OCI-LY7 (cell line): Measurements from ENCODE around the gene SYT7. TPM values are rescaled to one million over a fixed set of nuclear protein-coding genes. Genes with fewer than 3 reads are reported as not detected.

Experiments
- BruUV-seq: library from RNA; stranded (reverse); fragments of 400-500 nt; replicated peaks from 2 replicates; lab custom pipeline; 2021; lab: Mats Ljungman, UMichigan
- CTCF ChIA-PET: fragments of 300-600 bp; sonication (Branson Sonifier 250); formaldehyde crosslinking; loops from one replicate; lab custom pipeline; 2022; ENCODE audit warnings: antibody characterized with exemption; ENCODE audit not compliant: unreplicated experiment; lab: Charles Lee
- POLR2A ChIA-PET: fragments of 300-600 bp; sonication (Branson Sonifier 250); formaldehyde crosslinking; loops from one replicate; lab custom pipeline; 2022; ENCODE audit warnings: antibody characterized with exemption; lab: Charles Lee
- DNase-seq: peaks from one replicate; pipeline ENCODE4 v3.0.0-alpha.2; 2015; ENCODE audit warnings: low spot score
- H2AFZ ChIP-seq: fragments of 200-600 bp; sonication (generic), shearing (Covaris generic); 2 replicates; pipeline ENCODE4 v1.6.1; 2014; ENCODE audit warnings: mild to moderate bottlenecking, antibody characterized with exemption, low read length, moderate library complexity
- H3K27ac ChIP-seq: fragments of 200-600 bp; sonication (generic); 2 replicates; pipeline ENCODE4 v1.5.1; 2014; ENCODE audit warnings: mixed run types, low read depth, mild to moderate bottlenecking, moderate library complexity, low read length, inconsistent platforms; ENCODE audit not compliant: poor library complexity, severe bottlenecking
- H3K36me3 ChIP-seq: fragments of 200-600 bp; sonication (generic); 2 replicates; pipeline ENCODE4 v1.6.1; 2014; ENCODE audit warnings: mild to moderate bottlenecking, antibody characterized with exemption, low read length, moderate library complexity, mixed read lengths; ENCODE audit not compliant: insufficient read depth
- H3K4me1 ChIP-seq: fragments of 200-600 bp; sonication (generic); 2 replicates; pipeline ENCODE4 v1.5.1; 2014; ENCODE audit warnings: mild to moderate bottlenecking, low read length; ENCODE audit not compliant: insufficient read depth, poor library complexity, severe bottlenecking
- H3K4me2 ChIP-seq: fragments of 200-600 bp; sonication (generic); 2 replicates; pipeline ENCODE4 v1.6.1; 2014; ENCODE audit warnings: mild to moderate bottlenecking, low read length
- H3K4me3 ChIP-seq: fragments of 200-600 bp; sonication (generic); 2 replicates; pipeline ENCODE4 v1.5.1; 2014; ENCODE audit warnings: mild to moderate bottlenecking, low read depth, low read length; ENCODE audit not compliant: poor library complexity, severe bottlenecking
- H3K79me2 ChIP-seq: fragments of 200-600 bp; sonication (generic); 2 replicates; pipeline ENCODE4 v1.6.1; 2016; ENCODE audit warnings: low read depth, mild to moderate bottlenecking, low read length, moderate library complexity, mixed read lengths; ENCODE audit not compliant: insufficient read depth
- H3K9me2 ChIP-seq: fragments of 200-600 bp; sonication (generic); 2 replicates; pipeline ENCODE4 v1.6.1; 2016; ENCODE audit warnings: mild to moderate bottlenecking, low read length, mixed read lengths; ENCODE audit not compliant: insufficient read depth
- H3K9me3 ChIP-seq: fragments of 200-600 bp; sonication (generic); 2 replicates; pipeline ENCODE4 v1.6.1; 2014; ENCODE audit warnings: mild to moderate bottlenecking, mixed run types, low read length, mixed read lengths
- H4K20me1 ChIP-seq: fragments of 200-600 bp; sonication (generic); 2 replicates; pipeline ENCODE4 v1.6.1; 2014; ENCODE audit warnings: mild to moderate bottlenecking, antibody characterized with exemption, low read length, moderate library complexity, mixed read lengths; ENCODE audit not compliant: insufficient read depth
- CTCF ChIP-seq: fragments of 200-600 bp; sonication (generic); conservative IDR thresholded peaks from 2 replicates; pipeline ENCODE4 v1.5.1; 2014; ENCODE audit warnings: mild to moderate bottlenecking, antibody characterized with exemption, low read length, moderate library complexity, mixed read lengths
- EZH2phosphoT487 ChIP-seq: fragments of 200-600 bp; sonication (generic); IDR thresholded peaks from 2 replicates; pipeline ENCODE4 v1.6.1; 2018; ENCODE audit warnings: low read depth, borderline replicate concordance, mild to moderate bottlenecking, mixed run types, antibody characterized with exemption, low read length, moderate library complexity, mixed read lengths
- intact Hi-C: fragments of 100-400 bp; cut with micrococcal nuclease; formaldehyde crosslinking; loops from one replicate; pipeline ENCODE4 v1.10.0; 2022; ENCODE audit not compliant: unreplicated experiment
- total RNA-seq, 2 experiments: library from RNA; depleted of rRNA in 1 of 2; stranded (reverse); fragments of >200 nt in 1 of 2; shearing (Covaris generic) in 1 of 2; gene quantifications; 2 replicates each; pipeline ENCODE4 v1.2.3, GENCODE V29; 2014 to 2022

Gene SYT7
- total RNA-seq, 2 experiments from 2014 or later, result not detected

GRCh38 chr11:61482513-61482912 is 98.4 kb downstream of the SYT7 start:
- H3K9me2 ChIP-seq, result no peaks in the 10 kb centered on the region
- no peak overlapping the region for H2AFZ ChIP-seq
- H3K4me3 ChIP-seq, result no peak overlapping the region
- no peaks in the 10 kb centered on the region for H3K79me2 ChIP-seq
- no TSS peak for BruUV-seq
- no peaks in the 10 kb centered on the region for H3K9me3 ChIP-seq
- ChIA-PET POLR2A (no interaction called here), CTCF (interaction anchor here (0.6 to 1.0 kb wide), 3 partner anchors 11 to 36 kb away, joined by 3 to 4 read pairs (median 3); no protein-coding TSS in a partner anchor)
- no peaks in the 10 kb centered on the region for H4K20me1 ChIP-seq
- no peaks in the 10 kb centered on the region for H3K36me3 ChIP-seq
- intact Hi-C loops, result no loop called here
- peak; percentile 15 for DNase-seq
- no peaks in the 10 kb centered on the region for H3K4me1 ChIP-seq
- no peak overlapping the region for H3K27ac ChIP-seq
- no peak overlapping the region for H3K4me2 ChIP-seq
- TF ChIP-seq EZH2phosphoT487, result no peak
- TF ChIP-seq CTCF, result peak; percentile 73

GRCh38 chr11:61481806-61482205 is 99.1 kb downstream of the SYT7 start:
- Histone ChIP-seq H2AFZ (no peak overlapping the region), H3K36me3 (no peaks in the 10 kb centered on the region), H3K4me2 (no peak overlapping the region), H4K20me1 (no peaks in the 10 kb centered on the region), H3K9me2 (no peaks in the 10 kb centered on the region), H3K4me1 (no peaks in the 10 kb centered on the region), H3K9me3 (no peaks in the 10 kb centered on the region), H3K27ac (no peak overlapping the region), H3K4me3 (no peak overlapping the region), H3K79me2 (no peaks in the 10 kb centered on the region)
- TF ChIP-seq EZH2phosphoT487 (no peak), CTCF (no peak)
- no peak for DNase-seq
- BruUV-seq, result no TSS peak
- ChIA-PET CTCF (interaction anchor here (0.6 to 1.0 kb wide), 3 partner anchors 11 to 37 kb away, joined by 3 to 4 read pairs (median 3); no protein-coding TSS in a partner anchor), POLR2A (no interaction called here)
- intact Hi-C loops, result no loop called here

GRCh38 chr11:61480994-61481335 is 99.9 kb downstream of the SYT7 start:
- no peak for DNase-seq
- Histone ChIP-seq H4K20me1 (no peaks in the 10 kb centered on the region), H3K9me2 (no peaks in the 10 kb centered on the region), H3K79me2 (no peaks in the 10 kb centered on the region), H3K36me3 (no peaks in the 10 kb centered on the region), H3K4me3 (no peak overlapping the region), H3K4me1 (no peaks in the 10 kb centered on the region), H3K4me2 (no peak overlapping the region), H3K9me3 (no peaks in the 10 kb centered on the region), H3K27ac (no peak overlapping the region), H2AFZ (no peak overlapping the region)
- CTCF ChIA-PET, result no interaction called here
- POLR2A ChIA-PET, result no interaction called here
- BruUV-seq, result no TSS peak
- TF ChIP-seq CTCF (no peak), EZH2phosphoT487 (no peak)
- intact Hi-C loops, result no loop called here
